ENCODE results near the gene CEACAM7. TPM values are rescaled to one million over a fixed set of nuclear protein-coding genes. Genes with fewer than 3 reads are reported as not detected.

The CEACAM7 gene
- total and polyA plus RNA-seq, 2 experiments from 2014 or later, result not detected

DNA sequence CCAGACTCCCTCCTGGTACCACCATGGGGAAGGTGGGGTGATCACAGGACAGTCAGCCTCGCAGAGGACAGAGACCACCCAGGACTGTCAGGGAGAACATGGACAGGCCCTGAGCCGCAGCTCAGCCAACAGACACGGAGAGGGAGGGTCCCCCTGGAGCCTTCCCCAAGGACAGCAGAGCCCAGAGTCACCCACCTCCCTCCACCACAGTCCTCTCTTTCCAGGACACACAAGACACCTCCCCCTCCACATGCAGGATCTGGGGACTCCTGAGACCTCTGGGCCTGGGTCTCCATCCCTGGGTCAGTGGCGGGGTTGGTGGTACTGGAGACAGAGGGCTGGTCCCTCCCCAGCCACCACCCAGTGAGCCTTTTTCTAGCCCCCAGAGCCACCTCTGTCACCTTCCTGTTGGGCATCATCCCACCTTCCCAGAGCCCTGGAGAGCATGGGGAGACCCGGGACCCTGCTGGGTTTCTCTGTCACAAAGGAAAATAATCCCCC is 19.9 kb upstream of the CEACAM7 start:
- no peak for TF ChIP-seq EZH2phosphoT487 (IDR thresholded peaks at IDR 0.05; ENCODE audit: insufficient read depth, low read depth)
- TF ChIP-seq EZH2 (IDR thresholded peaks at IDR 0.05; ENCODE audit: insufficient read depth, poor library complexity, severe bottlenecking), result no peak
- Histone ChIP-seq H3K4me3 (no peak overlapping the region), H3K9ac (no peak overlapping the region), H2AFZ (no peak overlapping the region), H3K4me2 (ENCODE audit: unreplicated experiment) (no peak overlapping the region), H3K79me2 (ENCODE audit: insufficient read depth) (no peaks in the 10 kb centered on the region), H3K4me1 (ENCODE audit: insufficient read depth) (no peaks in the 10 kb centered on the region), H3K9me2 (ENCODE audit: insufficient read depth) (no peaks in the 10 kb centered on the region), H3K9me3 (ENCODE audit: low read depth) (no peaks in the 10 kb centered on the region), H3K27ac (no peak overlapping the region), H3F3A (ENCODE audit: insufficient read depth) (no peaks in the 10 kb centered on the region), H3K27me3 (replicated peaks; ENCODE audit: insufficient read depth) (no peaks in the 10 kb centered on the region), H3K36me3 (ENCODE audit: low read depth) (no peaks in the 10 kb centered on the region), H4K20me1 (ENCODE audit: insufficient read depth) (no peaks in the 10 kb centered on the region)
- DNase-seq, result no peak
- 43 to 47% methylated on average over 5 of the region's 5 CpGs for WGBS, 2 experiments (ENCODE audit: low coverage in 1 of 2, low lambda C conversion rate in 2 of 2, missing lambda C conversion rate in 2 of 2)
- in situ Hi-C loops (cut with MboI), result no loop called here

DNA sequence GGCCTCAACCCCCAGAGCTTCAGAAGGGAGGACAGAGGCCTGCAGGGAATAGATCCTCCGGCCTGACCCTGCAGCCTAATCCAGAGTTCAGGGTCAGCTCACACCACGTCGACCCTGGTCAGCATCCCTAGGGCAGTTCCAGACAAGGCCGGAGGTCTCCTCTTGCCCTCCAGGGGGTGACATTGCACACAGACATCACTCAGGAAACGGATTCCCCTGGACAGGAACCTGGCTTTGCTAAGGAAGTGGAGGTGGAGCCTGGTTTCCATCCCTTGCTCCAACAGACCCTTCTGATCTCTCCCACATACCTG is 19.4 kb upstream of the CEACAM7 start:
- Histone ChIP-seq H3K27me3 (replicated peaks; ENCODE audit: insufficient read depth) (no peaks in the 10 kb centered on the region), H4K20me1 (ENCODE audit: insufficient read depth) (no peaks in the 10 kb centered on the region), H3K9me2 (ENCODE audit: insufficient read depth) (no peaks in the 10 kb centered on the region), H3K36me3 (ENCODE audit: low read depth) (no peaks in the 10 kb centered on the region), H3K9ac (no peak overlapping the region), H2AFZ (no peak overlapping the region), H3K4me1 (ENCODE audit: insufficient read depth) (no peaks in the 10 kb centered on the region), H3K27ac (no peak overlapping the region), H3K4me3 (no peak overlapping the region), H3K4me2 (ENCODE audit: unreplicated experiment) (no peak overlapping the region), H3K79me2 (ENCODE audit: insufficient read depth) (no peaks in the 10 kb centered on the region), H3F3A (ENCODE audit: insufficient read depth) (no peaks in the 10 kb centered on the region), H3K9me3 (ENCODE audit: low read depth) (no peaks in the 10 kb centered on the region)
- in situ Hi-C loops (cut with MboI), result no loop called here
- no peak for DNase-seq
- no peak for TF ChIP-seq EZH2 (IDR thresholded peaks at IDR 0.05; ENCODE audit: insufficient read depth, poor library complexity, severe bottlenecking)
- no peak for TF ChIP-seq EZH2phosphoT487 (IDR thresholded peaks at IDR 0.05; ENCODE audit: insufficient read depth, low read depth)
- WGBS, 2 experiments (ENCODE audit: low coverage in 1 of 2, low lambda C conversion rate in 2 of 2, missing lambda C conversion rate in 2 of 2), result 28 to 33% methylated on average over 5 of the region's 5 CpGs

DNA sequence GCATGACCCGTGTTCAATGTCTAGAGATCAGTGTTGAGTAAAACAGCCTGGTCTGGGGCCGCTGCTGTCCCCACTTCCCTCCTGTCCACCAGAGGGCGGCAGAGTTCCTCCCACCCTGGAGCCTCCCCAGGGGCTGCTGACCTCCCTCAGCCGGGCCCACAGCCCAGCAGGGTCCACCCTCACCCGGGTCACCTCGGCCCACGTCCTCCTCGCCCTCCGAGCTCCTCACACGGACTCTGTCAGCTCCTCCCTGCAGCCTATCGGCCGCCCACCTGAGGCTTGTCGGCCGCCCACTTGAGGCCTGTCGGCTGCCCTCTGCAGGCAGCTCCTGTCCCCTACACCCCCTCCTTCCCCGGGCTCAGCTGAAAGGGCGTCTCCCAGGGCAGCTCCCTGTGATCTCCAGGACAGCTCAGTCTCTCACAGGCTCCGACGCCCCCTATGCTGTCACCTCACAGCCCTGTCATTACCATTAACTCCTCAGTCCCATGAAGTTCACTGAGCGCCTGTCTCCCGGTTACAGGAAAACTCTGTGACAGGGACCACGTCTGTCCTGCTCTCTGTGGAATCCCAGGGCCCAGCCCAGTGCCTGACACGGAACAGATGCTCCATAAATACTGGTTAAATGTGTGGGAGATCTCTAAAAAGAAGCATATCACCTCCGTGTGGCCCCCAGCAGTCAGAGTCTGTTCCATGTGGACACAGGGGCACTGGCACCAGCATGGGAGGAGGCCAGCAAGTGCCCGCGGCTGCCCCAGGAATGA is 18.9 kb upstream of the CEACAM7 start:
- Histone ChIP-seq H3K9me2 (ENCODE audit: insufficient read depth) (no peaks in the 10 kb centered on the region), H3K4me2 (ENCODE audit: unreplicated experiment) (no peak overlapping the region), H3K9ac (no peak overlapping the region), H3K36me3 (ENCODE audit: low read depth) (no peaks in the 10 kb centered on the region), H3F3A (ENCODE audit: insufficient read depth) (no peaks in the 10 kb centered on the region), H3K4me1 (ENCODE audit: insufficient read depth) (no peaks in the 10 kb centered on the region), H3K9me3 (ENCODE audit: low read depth) (no peaks in the 10 kb centered on the region), H3K27ac (no peak overlapping the region), H3K27me3 (replicated peaks; ENCODE audit: insufficient read depth) (no peaks in the 10 kb centered on the region), H2AFZ (no peak overlapping the region), H3K4me3 (no peak overlapping the region), H4K20me1 (ENCODE audit: insufficient read depth) (no peaks in the 10 kb centered on the region), H3K79me2 (ENCODE audit: insufficient read depth) (no peaks in the 10 kb centered on the region)
- WGBS, 2 experiments (ENCODE audit: low coverage in 1 of 2, low lambda C conversion rate in 2 of 2, missing lambda C conversion rate in 2 of 2), result 15 to 21% methylated on average over 21 to 26 of the region's 26 CpGs
- no peak for TF ChIP-seq EZH2 (IDR thresholded peaks at IDR 0.05; ENCODE audit: insufficient read depth, poor library complexity, severe bottlenecking)
- TF ChIP-seq EZH2phosphoT487 (IDR thresholded peaks at IDR 0.05; ENCODE audit: insufficient read depth, low read depth), result no peak
- in situ Hi-C loops (cut with MboI), result no loop called here
- peak; percentile 50 for DNase-seq

DNA sequence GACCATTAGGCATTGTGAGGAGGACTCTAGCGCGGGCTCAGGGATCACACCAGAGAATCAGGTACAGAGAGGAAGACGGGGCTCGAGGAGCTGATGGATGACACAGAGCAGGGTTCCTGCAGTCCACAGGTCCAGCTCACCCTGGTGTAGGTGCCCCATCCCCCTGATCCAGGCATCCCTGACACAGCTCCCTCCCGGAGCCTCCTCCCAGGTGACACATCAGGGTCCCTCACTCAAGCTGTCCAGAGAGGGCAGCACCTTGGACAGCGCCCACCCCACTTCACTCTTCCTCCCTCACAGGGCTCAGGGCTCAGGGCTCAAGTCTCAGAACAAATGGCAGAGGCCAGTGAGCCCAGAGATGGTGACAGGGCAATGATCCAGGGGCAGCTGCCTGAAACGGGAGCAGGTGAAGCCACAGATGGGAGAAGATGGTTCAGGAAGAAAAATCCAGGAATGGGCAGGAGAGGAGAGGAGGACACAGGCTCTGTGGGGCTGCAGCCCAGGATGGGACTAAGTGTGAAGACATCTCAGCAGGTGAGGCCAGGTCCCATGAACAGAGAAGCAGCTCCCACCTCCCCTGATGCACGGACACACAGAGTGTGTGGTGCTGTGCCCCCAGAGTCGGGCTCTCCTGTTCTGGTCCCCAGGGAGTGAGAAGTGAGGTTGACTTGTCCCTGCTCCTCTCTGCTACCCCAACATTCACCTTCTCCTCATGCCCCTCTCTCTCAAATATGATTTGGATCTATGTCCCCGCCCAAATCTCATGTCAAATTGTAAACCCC is 17.5 kb upstream of the CEACAM7 start:
- Histone ChIP-seq H3K36me3 (ENCODE audit: low read depth) (no peaks in the 10 kb centered on the region), H3K79me2 (ENCODE audit: insufficient read depth) (no peaks in the 10 kb centered on the region), H3K9me2 (ENCODE audit: insufficient read depth) (no peaks in the 10 kb centered on the region), H3K27ac (no peak overlapping the region), H3F3A (ENCODE audit: insufficient read depth) (no peaks in the 10 kb centered on the region), H3K27me3 (replicated peaks; ENCODE audit: insufficient read depth) (no peaks in the 10 kb centered on the region), H3K4me1 (ENCODE audit: insufficient read depth) (no peaks in the 10 kb centered on the region), H3K9ac (no peak overlapping the region), H3K4me2 (ENCODE audit: unreplicated experiment) (no peak overlapping the region), H4K20me1 (ENCODE audit: insufficient read depth) (no peaks in the 10 kb centered on the region), H3K9me3 (ENCODE audit: low read depth) (no peaks in the 10 kb centered on the region), H3K4me3 (no peak overlapping the region), H2AFZ (no peak overlapping the region)
- TF ChIP-seq EZH2phosphoT487 (IDR thresholded peaks at IDR 0.05; ENCODE audit: insufficient read depth, low read depth), result no peak
- no peak for TF ChIP-seq EZH2 (IDR thresholded peaks at IDR 0.05; ENCODE audit: insufficient read depth, poor library complexity, severe bottlenecking)
- DNase-seq, result peak; percentile 41
- in situ Hi-C loops (cut with MboI), result no loop called here
- WGBS, 2 experiments (ENCODE audit: low coverage in 1 of 2, low lambda C conversion rate in 2 of 2, missing lambda C conversion rate in 2 of 2), result 24 to 29% methylated on average over 10 of the region's 10 CpGs

All from GM23248 (cell line).